HepG2 (cell line): ENCODE measurements around the gene RAB38. TPM values are rescaled to one million over a fixed set of nuclear protein-coding genes. Genes with fewer than 3 reads are reported as not detected.

ENCODE experiments used
- microRNA-seq: library from miRNA; unstranded; fragments of <30 nt; microRNA quantifications from one replicate; pipeline ENCODE4, GENCODE V29; 2020
- polyA plus RNA-seq, 8 experiments: library from polyadenylated mRNA; depleted of rRNA in 3 of 8; stranded (reverse) in 7 of 8; unstranded in 1 of 8; fragments of >200 nt; fragmentation: Illumina TruSeq in 4 of 8; extraction: Trizol in 4 of 8; gene quantifications; 2 replicates each; pipeline versions ENCODE4 v1.2.1 to v1.2.3, GENCODE V29; 2011 to 2016; ENCODE audit warnings: low read depth in 4 of 8, missing spikeins in 1 of 8, mixed read lengths in 1 of 8; ENCODE audit not compliant: insufficient read depth in 1 of 8
- small RNA-seq, 3 experiments: library from RNA; depleted of rRNA; stranded (forward); fragments of <200 nt; gene quantifications; one replicate each; pipeline ENCODE3, GENCODE V24; 2012; ENCODE audit warnings: low read depth in 2 of 3, low replicate concordance in 1 of 3; ENCODE audit not compliant: insufficient read length in 3 of 3, insufficient read depth in 2 of 3
- total RNA-seq, 5 experiments: library from RNA; depleted of rRNA; stranded (reverse); fragments of >200 nt; fragmentation: Illumina TruSeq; extraction: Trizol; gene quantifications; 2 replicates each; pipeline ENCODE4 v1.2.3, GENCODE V29; 2016; ENCODE audit warnings: low read depth in 1 of 5

RAB38 gene
- total and polyA plus RNA-seq, 2 of the 13 experiments (the other 11 are each of a cell fraction or from before 2014, with no cell fraction given), result 0.13 to 0.30 TPM

Small RNA genes within 50 kb of the gene (microRNA-seq; reads per million reads assigned to microRNA genes)
- not detected for gene MIR3166

Small RNA genes within 50 kb of the gene (small RNA-seq; reads per million reads assigned to genes)
- gene MIR3166, result 0 reads per million in 3 experiments
- 0 reads per million in 3 experiments for gene RF00019

Other genes with a start within 250 kb of the RAB38 start
- gene CTSC, start 162.3 kb upstream of the RAB38 start, total RNA-seq (2016; rRNA removed; fragmentation: Illumina TruSeq; extraction: Trizol), result 69.3 and 144 TPM in 2 replicates
- gene CTSC, start 162.3 kb upstream of the RAB38 start, polyA plus RNA-seq (2011; rRNA removed), result 151 and 210 TPM in 2 replicates